K562 treated with DMSO at 1 percent for 12 hours (cell line): ENCODE measurements around the gene NOS3. TPM values are rescaled to one million over a fixed set of nuclear protein-coding genes. Genes with fewer than 3 reads are reported as not detected.

ENCODE experiments used
- total RNA-seq: library from RNA; unstranded; fragments of 300-600 nt; gene quantifications from 2 replicates; pipeline ENCODE4 v1.2.3, GENCODE V29; 2022; ENCODE audit not compliant: insufficient read depth

Gene NOS3
- 40.1 and 40.4 TPM in 2 replicates for total RNA-seq

GRCh38 chr7:150990416-150991186 is at the start of gene NOS3:
Gene NOS3 (plus strand): TSS chr7:150991017. CDS start chr7:150993804, 2,787 bp downstream.

GRCh38 chr7:150978126-150978789 is 12.6 kb upstream of the NOS3 start, which contains the start of gene KCNH2:
Gene KCNH2 (minus strand): TSS chr7:150978321. CDS start chr7:150977913, 408 bp downstream.

DNA sequence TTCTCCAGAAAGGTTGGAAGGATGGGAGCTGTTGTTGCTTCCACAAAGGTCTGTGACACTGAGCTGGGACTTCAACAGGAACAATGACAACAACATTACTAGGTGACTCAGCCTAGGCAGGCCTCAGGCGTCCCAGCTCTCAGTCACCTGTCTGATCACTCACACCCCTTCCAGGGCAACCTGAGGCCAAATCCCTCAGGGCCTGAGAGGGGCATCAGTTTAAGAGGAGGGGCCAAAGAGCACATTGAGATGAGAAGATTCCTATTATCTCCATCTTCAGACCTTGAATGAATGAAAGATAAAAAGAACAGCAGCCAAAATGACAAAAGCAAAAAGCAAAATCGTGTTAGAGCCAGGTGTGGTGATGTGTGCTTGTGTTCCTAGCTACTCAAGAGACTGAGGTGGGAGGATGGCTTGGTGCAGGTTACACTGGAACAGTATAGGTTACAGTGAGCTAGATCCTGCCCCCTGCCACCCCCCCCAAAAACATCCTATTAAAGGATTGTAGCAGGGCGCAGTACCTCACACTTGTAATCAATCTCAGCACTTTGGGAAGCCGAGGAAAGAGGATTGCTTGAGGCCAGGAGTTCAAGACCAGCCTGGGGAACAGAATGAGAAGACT is 33.7 kb downstream of the NOS3 start, which contains the start of gene ATG9B:
Gene ATG9B (minus strand): TSS at position 60 of the 622 bp plus-strand sequence. CDS start 71 bp downstream, outside the sequence.

GRCh38 chr7:151028131-151028947 is 37.5 kb downstream of the NOS3 start, which contains the start of gene ABCB8:
Gene ABCB8 (plus strand): TSS chr7:151028450. CDS start chr7:151028516, 66 bp downstream.

GRCh38 chr7:151047976-151048815 is 57.4 kb downstream of the NOS3 start, which contains the start of gene ASIC3:
Gene ASIC3 (plus strand): TSS chr7:151048531. CDS start chr7:151048886, 355 bp downstream.

DNA sequence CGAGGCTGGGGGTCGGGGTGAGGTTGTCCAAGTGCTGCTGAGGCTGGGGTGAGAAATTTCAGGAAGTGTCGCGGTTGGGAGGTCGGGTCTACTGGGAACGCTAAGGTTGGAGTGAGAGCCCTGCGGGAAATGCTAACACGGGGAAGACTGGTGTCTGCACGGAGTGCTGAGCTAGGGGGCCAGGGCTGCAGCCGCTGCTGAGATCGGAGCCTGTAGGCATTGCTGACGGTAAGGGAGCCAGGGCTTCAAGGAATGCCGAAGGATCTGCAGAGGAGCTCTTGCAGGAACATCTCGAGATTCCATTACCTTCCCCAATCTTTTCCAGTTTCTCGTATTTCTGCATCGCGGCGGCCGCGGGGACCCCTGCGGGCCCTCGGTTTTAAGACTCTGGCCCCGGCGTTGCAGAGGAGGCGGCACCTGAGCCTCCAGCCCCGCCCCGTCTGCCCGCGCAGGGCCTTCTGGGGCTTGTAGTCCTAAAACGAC is 66.7 kb downstream of the NOS3 start, which contains the start of gene CDK5:
Gene CDK5 (minus strand): TSS at position 392 of the 483 bp plus-strand sequence. CDS start 49 bp downstream, at position 343.

DNA sequence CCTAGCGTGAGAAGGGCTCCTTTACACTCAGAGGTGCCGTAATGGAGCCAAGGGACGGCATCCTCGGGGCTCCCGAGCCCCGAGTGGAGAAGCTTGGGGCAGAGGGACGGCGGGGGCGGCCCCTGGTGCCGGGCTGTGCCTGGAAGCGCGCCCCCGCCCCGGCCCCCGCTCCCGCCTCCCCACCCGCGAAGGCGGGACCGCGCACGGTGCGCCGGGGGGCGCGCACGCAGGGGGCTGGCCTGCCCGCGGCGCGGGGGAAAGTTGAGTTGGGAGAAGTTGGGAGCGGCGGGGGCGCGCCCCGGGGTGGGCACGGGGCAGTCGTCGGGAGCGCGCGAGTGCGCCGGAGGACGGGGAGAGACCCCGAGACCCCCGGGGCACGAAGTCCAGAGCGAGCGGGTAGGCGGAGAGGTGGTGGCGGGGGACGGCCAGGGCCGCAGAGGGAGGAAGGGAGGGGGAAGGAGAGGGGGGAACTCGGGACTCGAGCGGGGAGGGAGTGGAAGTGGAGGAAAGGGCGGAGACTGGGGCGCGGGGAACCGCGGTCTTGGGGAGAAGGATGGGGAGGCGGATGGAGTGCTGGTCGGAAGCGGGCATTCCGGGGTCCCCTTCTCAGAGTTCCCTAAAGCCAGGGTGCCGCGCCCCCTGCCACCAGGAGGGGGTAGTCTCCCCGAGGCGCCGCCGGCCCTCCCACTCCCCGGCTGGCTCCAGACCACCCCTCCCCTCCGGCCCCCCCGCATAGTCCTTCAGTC is 68.7 kb downstream of the NOS3 start, which contains the start of gene SLC4A2:
Gene SLC4A2 (plus strand): TSS at position 223 of the 746 bp plus-strand sequence. CDS start 2,399 bp downstream, outside the sequence.

Other genes starting within 250 kb of the NOS3 start
- gene TMEM176B, start 190.7 kb upstream of the NOS3 start, total RNA-seq: 0.70 TPM in 1 of 2 replicates, not detected in the other
- gene TMEM176A, start 190.2 kb upstream of the NOS3 start, total RNA-seq: 1.2 and 1.9 TPM in 2 replicates
- gene AOC1, start 138.5 kb upstream of the NOS3 start, total RNA-seq: not detected in 2 replicates
- 76.1 and 114 TPM in 2 replicates for gene KCNH2, start 12.7 kb upstream of the NOS3 start, total RNA-seq
- gene ATG9B, start 33.5 kb downstream of the NOS3 start, total RNA-seq: 5.7 TPM in 1 of 2 replicates, not detected in the other
- gene ABCB8, start 37.4 kb downstream of the NOS3 start, total RNA-seq: 25.8 and 40.2 TPM in 2 replicates
- gene ASIC3, start 57.5 kb downstream of the NOS3 start, total RNA-seq: 8.5 and 14.4 TPM in 2 replicates
- 40.9 and 43.0 TPM in 2 replicates for gene CDK5, start 66.9 kb downstream of the NOS3 start, total RNA-seq
- 255 and 273 TPM in 2 replicates for gene SLC4A2, start 68.6 kb downstream of the NOS3 start, total RNA-seq
- 127 and 144 TPM in 2 replicates for gene FASTK, start 89.8 kb downstream of the NOS3 start, total RNA-seq
- 239 and 324 TPM in 2 replicates for gene TMUB1, start 92.5 kb downstream of the NOS3 start, total RNA-seq
- gene AGAP3, start 95.5 kb downstream of the NOS3 start, total RNA-seq: 73.3 and 103 TPM in 2 replicates
- gene GBX1, start 176.7 kb downstream of the NOS3 start, total RNA-seq: not detected in 2 replicates
- not detected in 2 replicates for gene ASB10, start 196.2 kb downstream of the NOS3 start, total RNA-seq
- gene H2BK1, start 219.5 kb downstream of the NOS3 start, total RNA-seq: not detected in 2 replicates
- gene ABCF2, start 236.2 kb downstream of the NOS3 start, total RNA-seq: 30.6 and 56.6 TPM in 2 replicates
- gene CHPF2, start 241.5 kb downstream of the NOS3 start, total RNA-seq: 52.2 and 73.3 TPM in 2 replicates